Measurements from ENCODE around the gene MRRF. TPM values are rescaled to one million over a fixed set of nuclear protein-coding genes. Genes with fewer than 3 reads are reported as not detected.

Gene MRRF
- total RNA-seq, 1 experiment from 2014 or later: 42.3 TPM

DNA sequence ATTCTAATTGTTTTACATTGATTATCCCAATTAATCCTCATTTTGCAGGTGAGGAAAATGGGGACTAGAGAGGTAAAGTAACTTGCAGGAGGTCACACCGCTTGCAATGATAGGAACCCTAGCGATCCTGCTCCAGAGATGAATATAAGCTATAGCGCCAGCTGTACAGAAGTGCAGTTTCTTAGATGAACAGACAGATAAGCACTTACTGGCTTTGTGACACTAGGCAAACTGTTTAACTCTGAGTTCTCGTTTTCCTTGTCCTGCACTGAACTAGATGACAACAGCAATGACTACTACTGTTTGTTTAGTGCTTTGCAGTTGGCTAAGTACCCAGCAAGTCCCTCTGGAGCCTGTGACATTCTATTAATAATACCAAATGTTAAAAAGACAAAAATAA is 47.0 kb upstream of the MRRF start:
- no peaks in the 10 kb centered on the region for H3K9me3 Mint-ChIP-seq
- TF ChIP-seq ZNF219 (CRISPR knock-in tag; IDR thresholded peaks at IDR 0.05; ENCODE audit: borderline replicate concordance) (no peak), ZNF138 (CRISPR knock-in tag; conservative IDR thresholded peaks at IDR 0.05) (no peak), SMAD4 (CRISPR knock-in tag; IDR thresholded peaks at IDR 0.05) (no peak), GTF2I (CRISPR knock-in tag; conservative IDR thresholded peaks at IDR 0.05) (no peak), PRRX2 (CRISPR knock-in tag; IDR thresholded peaks at IDR 0.05) (no peak)
- TF ChIP-seq, protein P1, sequence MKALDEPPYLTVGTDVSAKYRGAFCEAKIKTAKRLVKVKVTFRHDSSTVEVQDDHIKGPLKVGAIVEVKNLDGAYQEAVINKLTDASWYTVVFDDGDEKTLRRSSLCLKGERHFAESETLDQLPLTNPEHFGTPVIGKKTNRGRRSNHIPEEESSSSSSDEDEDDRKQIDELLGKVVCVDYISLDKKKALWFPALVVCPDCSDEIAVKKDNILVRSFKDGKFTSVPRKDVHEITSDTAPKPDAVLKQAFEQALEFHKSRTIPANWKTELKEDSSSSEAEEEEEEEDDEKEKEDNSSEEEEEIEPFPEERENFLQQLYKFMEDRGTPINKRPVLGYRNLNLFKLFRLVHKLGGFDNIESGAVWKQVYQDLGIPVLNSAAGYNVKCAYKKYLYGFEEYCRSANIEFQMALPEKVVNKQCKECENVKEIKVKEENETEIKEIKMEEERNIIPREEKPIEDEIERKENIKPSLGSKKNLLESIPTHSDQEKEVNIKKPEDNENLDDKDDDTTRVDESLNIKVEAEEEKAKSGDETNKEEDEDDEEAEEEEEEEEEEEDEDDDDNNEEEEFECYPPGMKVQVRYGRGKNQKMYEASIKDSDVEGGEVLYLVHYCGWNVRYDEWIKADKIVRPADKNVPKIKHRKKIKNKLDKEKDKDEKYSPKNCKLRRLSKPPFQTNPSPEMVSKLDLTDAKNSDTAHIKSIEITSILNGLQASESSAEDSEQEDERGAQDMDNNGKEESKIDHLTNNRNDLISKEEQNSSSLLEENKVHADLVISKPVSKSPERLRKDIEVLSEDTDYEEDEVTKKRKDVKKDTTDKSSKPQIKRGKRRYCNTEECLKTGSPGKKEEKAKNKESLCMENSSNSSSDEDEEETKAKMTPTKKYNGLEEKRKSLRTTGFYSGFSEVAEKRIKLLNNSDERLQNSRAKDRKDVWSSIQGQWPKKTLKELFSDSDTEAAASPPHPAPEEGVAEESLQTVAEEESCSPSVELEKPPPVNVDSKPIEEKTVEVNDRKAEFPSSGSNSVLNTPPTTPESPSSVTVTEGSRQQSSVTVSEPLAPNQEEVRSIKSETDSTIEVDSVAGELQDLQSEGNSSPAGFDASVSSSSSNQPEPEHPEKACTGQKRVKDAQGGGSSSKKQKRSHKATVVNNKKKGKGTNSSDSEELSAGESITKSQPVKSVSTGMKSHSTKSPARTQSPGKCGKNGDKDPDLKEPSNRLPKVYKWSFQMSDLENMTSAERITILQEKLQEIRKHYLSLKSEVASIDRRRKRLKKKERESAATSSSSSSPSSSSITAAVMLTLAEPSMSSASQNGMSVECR (CRISPR knock-in tag; IDR thresholded peaks at IDR 0.05; ENCODE audit: borderline replicate concordance): no peak
- DNase-seq (ENCODE audit: low spot score): no peak
- peaks cover 63% of the 10 kb centered on the region for H3K4me1 Mint-ChIP-seq
- H3K27ac Mint-ChIP-seq: no peak overlapping the region
- no peak for ATAC-seq
- H3K4me3 Mint-ChIP-seq: peak overlapping the region; percentile 64; the same call in 1 of the 2 replicates
- peaks cover 100% of the 10 kb centered on the region for H3K27me3 Mint-ChIP-seq (ENCODE audit: low read depth)
- peaks cover 5% of the 10 kb centered on the region; the same call in 1 of the 2 replicates for H3K36me3 Mint-ChIP-seq
- ChIA-PET POLR2A (no interaction called here), CTCF (interaction anchor here (1.0 to 4.4 kb wide), 3 partner anchors 31 to 95 kb away, joined by 3 to 39 read pairs (median 5); no protein-coding TSS in a partner anchor)

DNA sequence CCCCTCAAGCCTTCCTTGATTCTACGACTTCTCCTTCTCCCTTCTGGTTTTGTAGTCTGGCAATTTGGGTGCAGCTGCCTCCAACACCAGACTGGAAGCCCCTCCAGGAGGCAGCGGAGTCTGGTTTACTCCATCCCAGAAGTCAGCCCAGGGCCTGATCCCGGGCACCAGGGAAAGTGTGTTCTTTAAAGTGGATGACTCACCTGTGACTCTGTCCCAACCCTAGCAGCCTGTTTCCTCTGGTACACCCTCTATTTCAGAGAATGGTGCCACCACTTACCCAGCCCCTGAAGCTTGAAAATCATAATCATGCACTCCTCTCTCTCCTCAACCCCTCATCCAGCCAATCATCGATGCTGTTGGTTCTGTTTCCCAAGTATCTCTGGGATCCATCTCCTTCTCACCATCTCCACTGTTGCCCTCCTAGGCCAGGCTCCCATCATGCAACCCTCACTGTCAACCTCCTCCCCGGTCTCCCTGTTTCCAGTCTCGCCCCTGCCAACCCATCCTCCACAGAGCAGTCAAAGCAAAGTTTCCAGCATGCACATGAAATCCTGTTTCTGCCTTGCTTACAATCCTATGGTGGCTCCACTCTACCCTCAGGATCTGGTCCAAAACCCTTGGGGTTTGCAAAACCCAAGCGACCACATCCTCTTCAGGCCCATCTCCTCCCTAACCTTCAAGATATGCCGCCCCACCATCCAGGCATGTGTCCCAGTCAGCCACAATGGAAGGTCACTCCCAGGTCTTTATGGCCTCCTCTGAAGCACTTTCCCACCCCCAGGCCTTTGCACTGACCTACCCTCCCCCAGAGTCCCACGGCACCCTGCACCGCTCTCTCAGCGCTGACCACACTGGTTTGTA is 46.4 kb upstream of the MRRF start:
- peaks cover 100% of the 10 kb centered on the region for H3K27me3 Mint-ChIP-seq (ENCODE audit: low read depth)
- no peak for ATAC-seq
- POLR2A ChIA-PET: no interaction called here
- peaks cover 5% of the 10 kb centered on the region; the same call in 1 of the 2 replicates for H3K36me3 Mint-ChIP-seq
- peak overlapping the region; percentile 64 for H3K4me3 Mint-ChIP-seq
- H3K27ac Mint-ChIP-seq: no peak overlapping the region
- CTCF ChIA-PET: no interaction called here
- no peak for DNase-seq (ENCODE audit: low spot score)
- H3K9me3 Mint-ChIP-seq: no peaks in the 10 kb centered on the region
- H3K4me1 Mint-ChIP-seq: peaks cover 58% of the 10 kb centered on the region
- TF ChIP-seq, protein P2, sequence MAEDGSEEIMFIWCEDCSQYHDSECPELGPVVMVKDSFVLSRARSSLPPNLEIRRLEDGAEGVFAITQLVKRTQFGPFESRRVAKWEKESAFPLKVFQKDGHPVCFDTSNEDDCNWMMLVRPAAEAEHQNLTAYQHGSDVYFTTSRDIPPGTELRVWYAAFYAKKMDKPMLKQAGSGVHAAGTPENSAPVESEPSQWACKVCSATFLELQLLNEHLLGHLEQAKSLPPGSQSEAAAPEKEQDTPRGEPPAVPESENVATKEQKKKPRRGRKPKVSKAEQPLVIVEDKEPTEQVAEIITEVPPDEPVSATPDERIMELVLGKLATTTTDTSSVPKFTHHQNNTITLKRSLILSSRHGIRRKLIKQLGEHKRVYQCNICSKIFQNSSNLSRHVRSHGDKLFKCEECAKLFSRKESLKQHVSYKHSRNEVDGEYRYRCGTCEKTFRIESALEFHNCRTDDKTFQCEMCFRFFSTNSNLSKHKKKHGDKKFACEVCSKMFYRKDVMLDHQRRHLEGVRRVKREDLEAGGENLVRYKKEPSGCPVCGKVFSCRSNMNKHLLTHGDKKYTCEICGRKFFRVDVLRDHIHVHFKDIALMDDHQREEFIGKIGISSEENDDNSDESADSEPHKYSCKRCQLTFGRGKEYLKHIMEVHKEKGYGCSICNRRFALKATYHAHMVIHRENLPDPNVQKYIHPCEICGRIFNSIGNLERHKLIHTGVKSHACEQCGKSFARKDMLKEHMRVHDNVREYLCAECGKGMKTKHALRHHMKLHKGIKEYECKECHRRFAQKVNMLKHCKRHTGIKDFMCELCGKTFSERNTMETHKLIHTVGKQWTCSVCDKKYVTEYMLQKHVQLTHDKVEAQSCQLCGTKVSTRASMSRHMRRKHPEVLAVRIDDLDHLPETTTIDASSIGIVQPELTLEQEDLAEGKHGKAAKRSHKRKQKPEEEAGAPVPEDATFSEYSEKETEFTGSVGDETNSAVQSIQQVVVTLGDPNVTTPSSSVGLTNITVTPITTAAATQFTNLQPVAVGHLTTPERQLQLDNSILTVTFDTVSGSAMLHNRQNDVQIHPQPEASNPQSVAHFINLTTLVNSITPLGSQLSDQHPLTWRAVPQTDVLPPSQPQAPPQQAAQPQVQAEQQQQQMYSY (CRISPR knock-in tag; IDR thresholded peaks at IDR 0.05): peak; percentile 66; the same call in 1 of the 2 replicates
- TF ChIP-seq JAZF1 (CRISPR knock-in tag; IDR thresholded peaks at IDR 0.05): no peak

DNA sequence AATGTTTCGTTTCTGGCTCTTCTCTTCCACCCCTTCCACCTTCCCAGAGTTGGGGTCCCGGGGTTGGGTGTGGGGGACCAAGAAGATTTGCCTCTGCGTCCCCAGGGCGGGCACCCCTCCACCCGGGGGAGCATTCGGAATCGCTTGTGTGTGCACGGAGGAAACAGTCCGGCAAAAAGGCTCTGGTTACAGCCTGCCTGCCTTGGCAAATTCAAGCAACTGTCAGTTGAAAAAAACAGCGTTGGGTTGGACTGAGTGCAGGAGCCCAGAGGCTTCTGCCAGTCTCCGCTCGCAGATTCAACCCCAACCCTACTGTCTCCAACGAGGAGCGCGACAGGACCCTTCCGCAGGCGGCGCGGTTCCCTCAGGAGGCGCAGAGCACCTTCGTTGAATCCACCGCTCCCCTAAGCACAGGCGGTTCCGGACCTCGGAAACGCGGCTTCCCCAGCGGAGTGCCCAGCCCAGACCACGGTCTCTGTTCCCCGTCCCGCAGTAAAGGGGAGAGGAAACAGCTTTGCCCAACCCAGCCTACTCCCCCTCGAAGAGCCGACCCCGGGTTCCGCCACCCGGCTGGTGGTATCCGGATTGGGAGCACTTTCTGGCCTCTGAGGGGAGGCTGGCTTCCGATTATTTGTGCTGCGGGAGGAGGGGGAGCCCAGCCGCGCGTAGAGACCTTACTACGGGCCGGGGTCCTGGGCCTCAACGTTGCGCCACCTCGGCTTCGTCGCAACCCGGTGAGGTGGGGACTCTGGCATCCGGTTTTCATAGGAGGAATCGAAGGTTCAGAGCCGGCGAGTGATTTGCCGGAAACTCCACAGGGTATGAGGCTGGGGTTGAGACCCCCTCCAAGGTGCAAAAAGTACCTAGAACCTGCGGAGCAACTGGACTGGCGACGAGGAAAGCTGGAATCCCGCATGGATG is 45.5 kb upstream of the MRRF start:
- H3K27ac Mint-ChIP-seq: no peak overlapping the region
- peaks cover 100% of the 10 kb centered on the region for H3K27me3 Mint-ChIP-seq (ENCODE audit: low read depth)
- no peaks in the 10 kb centered on the region for H3K9me3 Mint-ChIP-seq
- ChIA-PET POLR2A (no interaction called here), CTCF (interaction anchor here (1.0 kb wide), 1 partner anchor 94 kb away, joined by 4 read pairs; no protein-coding TSS in a partner anchor)
- peak overlapping the region; percentile 64 for H3K4me3 Mint-ChIP-seq
- H3K36me3 Mint-ChIP-seq: peaks cover 5% of the 10 kb centered on the region; the same call in 1 of the 2 replicates
- peak; percentile 50 for DNase-seq (ENCODE audit: low spot score)
- peaks cover 56% of the 10 kb centered on the region for H3K4me1 Mint-ChIP-seq
- peak; percentile 12 for ATAC-seq
- TF ChIP-seq, protein P3, sequence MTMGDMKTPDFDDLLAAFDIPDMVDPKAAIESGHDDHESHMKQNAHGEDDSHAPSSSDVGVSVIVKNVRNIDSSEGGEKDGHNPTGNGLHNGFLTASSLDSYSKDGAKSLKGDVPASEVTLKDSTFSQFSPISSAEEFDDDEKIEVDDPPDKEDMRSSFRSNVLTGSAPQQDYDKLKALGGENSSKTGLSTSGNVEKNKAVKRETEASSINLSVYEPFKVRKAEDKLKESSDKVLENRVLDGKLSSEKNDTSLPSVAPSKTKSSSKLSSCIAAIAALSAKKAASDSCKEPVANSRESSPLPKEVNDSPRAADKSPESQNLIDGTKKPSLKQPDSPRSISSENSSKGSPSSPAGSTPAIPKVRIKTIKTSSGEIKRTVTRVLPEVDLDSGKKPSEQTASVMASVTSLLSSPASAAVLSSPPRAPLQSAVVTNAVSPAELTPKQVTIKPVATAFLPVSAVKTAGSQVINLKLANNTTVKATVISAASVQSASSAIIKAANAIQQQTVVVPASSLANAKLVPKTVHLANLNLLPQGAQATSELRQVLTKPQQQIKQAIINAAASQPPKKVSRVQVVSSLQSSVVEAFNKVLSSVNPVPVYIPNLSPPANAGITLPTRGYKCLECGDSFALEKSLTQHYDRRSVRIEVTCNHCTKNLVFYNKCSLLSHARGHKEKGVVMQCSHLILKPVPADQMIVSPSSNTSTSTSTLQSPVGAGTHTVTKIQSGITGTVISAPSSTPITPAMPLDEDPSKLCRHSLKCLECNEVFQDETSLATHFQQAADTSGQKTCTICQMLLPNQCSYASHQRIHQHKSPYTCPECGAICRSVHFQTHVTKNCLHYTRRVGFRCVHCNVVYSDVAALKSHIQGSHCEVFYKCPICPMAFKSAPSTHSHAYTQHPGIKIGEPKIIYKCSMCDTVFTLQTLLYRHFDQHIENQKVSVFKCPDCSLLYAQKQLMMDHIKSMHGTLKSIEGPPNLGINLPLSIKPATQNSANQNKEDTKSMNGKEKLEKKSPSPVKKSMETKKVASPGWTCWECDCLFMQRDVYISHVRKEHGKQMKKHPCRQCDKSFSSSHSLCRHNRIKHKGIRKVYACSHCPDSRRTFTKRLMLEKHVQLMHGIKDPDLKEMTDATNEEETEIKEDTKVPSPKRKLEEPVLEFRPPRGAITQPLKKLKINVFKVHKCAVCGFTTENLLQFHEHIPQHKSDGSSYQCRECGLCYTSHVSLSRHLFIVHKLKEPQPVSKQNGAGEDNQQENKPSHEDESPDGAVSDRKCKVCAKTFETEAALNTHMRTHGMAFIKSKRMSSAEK (CRISPR knock-in tag; IDR thresholded peaks at IDR 0.05; ENCODE audit: borderline replicate concordance): no peak
- no peak for TF ChIP-seq MXD4 (CRISPR knock-in tag; IDR thresholded peaks at IDR 0.05; ENCODE audit: borderline replicate concordance)
- TF ChIP-seq, protein P4, sequence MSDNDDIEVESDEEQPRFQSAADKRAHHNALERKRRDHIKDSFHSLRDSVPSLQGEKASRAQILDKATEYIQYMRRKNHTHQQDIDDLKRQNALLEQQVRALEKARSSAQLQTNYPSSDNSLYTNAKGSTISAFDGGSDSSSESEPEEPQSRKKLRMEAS (CRISPR knock-in tag; IDR thresholded peaks at IDR 0.05): peak; percentile 27; the same call in 1 of the 2 replicates
- no peak for TF ChIP-seq GRHL2 (CRISPR knock-in tag; IDR thresholded peaks at IDR 0.05; ENCODE audit: insufficient replicate concordance, severe bottlenecking)
- TF ChIP-seq, protein P5, sequence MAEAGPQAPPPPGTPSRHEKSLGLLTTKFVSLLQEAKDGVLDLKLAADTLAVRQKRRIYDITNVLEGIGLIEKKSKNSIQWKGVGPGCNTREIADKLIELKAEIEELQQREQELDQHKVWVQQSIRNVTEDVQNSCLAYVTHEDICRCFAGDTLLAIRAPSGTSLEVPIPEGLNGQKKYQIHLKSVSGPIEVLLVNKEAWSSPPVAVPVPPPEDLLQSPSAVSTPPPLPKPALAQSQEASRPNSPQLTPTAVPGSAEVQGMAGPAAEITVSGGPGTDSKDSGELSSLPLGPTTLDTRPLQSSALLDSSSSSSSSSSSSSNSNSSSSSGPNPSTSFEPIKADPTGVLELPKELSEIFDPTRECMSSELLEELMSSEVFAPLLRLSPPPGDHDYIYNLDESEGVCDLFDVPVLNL (CRISPR knock-in tag; IDR thresholded peaks at IDR 0.05; ENCODE audit: borderline replicate concordance, low read depth): no peak
- no peak for TF ChIP-seq SOX15 (CRISPR knock-in tag; IDR thresholded peaks at IDR 0.05)
